HG03139 (cell line): ENCODE results near the gene FBXW12.

Source experiments
- ATAC-seq: cut with Tn5 transposase; IDR thresholded peaks from one replicate; pipeline ENCODE4 v1.9.1; 2021; ENCODE audit not compliant: unreplicated experiment

The FBXW12 gene

DNA sequence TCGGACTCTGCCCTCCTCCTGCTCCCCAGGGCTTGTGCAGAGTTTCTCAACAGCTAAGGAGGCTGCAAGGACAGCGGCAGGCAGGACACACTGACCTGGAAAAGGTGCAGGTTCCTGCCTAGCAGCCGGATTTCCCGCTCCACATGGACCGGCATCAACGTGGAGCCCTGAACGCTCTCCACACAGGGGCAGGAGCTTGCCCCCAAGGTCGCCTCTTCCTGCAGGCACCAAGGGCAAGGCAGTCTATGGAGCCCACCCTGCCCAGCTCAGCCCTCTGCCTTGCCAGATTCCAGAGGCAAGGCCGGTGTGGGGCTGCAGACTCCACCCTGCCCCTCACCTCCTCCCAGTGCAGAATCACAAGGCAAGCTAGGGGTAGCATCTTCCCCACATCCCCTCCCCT lies 47.1 kb downstream of the FBXW12 start:
- ATAC-seq, result no peak

DNA sequence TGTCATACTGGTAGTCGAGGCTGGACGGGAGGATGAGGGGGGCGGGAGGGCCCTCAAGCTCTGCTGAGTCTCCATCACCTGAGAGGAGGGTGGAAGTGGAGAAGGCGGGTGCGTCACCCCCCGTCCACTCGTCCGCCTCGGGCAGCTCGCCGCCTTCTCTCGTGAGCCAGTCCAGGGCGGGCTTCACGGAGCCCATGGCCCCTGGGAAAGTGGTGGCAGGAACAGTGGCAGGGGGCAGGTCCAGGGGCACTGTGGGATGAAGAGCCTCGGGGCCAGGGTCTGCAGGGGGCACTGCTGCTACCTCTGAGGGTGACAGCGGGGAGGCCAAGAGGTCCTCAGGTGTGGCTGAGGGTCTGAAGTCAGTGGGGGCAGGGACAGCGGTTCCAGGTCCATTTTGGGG lies 47.6 kb downstream of the FBXW12 start:
- no peak for ATAC-seq

DNA sequence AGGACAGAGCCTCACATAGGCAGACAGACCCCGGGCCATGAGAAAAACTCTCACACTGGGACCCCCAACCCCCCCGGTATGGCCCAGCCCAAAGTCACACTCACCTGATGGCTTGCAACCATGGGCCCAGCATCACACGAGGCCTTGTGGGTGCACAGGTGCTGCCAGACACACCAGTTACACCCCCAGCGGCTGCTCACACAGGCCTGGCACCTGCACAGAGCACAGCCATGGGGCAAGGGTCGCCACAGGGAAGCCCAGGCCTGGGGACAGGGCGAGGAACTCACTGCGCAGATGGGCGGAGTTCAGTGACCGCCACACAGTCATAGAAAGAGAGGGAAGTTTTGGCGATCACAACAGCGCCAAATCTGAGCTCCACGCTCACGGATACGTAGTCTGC lies 48.5 kb downstream of the FBXW12 start:
- ATAC-seq, result no peak

DNA sequence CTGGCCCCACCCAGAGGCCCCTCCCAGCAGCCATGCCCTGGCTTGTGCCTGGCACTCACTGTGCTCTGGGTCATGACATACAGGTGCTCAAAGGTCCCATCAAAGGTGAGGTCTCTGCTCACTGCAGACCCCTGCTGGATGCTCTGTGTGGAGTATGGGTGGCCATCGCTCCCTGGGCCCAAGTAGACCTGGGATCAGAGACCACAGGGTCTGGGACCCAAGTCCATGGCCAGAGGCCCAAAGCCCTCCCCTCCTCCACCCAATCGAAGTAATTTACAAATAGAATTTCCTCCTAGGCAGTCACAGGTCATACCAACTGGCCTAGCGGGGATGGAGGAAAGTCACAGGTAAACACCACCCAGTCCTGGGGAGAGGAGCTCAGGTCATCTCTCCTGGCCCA lies 50.3 kb downstream of the FBXW12 start:
- no peak for ATAC-seq

DNA sequence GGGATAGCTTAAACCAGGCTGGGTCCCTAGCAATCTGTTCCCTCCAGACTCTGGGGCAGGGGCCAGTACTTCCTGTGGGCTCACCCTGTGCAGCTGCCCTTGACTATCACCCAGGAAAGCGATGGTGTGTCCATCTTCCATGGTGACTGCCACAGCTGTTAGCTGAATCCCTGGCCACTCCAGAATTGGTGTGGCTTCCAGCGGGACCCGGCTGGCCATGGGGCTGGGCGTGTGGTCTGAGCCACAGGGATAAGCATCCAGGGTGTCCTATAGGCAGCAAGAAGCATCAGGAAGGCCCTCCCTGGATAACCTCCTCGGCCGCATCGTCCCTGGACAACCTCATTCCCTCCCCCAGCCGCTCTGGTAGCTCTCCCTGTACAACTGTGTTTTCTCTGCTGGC lies 50.7 kb downstream of the FBXW12 start:
- ATAC-seq, result no peak

DNA sequence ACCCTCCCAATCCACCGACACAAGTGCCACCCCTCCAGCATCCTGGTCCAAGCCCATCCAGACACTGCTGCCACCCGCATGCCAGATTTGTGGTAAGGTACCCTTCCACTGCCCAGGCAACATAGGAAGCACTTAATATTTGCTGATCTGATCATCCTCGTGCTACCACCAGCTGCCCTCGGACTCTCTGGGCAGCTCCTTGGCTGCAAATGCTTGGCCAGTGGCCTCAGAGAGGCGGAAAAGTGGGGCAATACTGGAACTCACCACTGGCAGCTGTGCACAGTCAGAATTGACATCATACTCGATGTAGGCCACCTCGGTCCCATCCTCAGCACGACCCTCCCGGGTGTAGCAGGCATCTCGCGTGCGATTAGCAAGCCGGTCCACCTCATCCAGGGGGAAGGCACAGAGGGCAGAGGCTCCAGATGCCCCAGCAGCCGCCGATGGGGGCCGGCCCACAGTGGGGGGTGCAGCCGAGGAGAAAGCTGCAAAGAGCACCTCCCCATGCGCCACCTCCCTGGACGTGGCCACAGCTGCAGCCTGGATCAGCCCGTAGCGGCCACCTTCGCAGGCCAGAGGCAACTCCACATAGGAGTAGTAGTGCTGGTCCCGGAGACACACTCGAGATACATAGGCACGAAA lies 51.3 kb downstream of the FBXW12 start:
- ATAC-seq, result no peak

DNA sequence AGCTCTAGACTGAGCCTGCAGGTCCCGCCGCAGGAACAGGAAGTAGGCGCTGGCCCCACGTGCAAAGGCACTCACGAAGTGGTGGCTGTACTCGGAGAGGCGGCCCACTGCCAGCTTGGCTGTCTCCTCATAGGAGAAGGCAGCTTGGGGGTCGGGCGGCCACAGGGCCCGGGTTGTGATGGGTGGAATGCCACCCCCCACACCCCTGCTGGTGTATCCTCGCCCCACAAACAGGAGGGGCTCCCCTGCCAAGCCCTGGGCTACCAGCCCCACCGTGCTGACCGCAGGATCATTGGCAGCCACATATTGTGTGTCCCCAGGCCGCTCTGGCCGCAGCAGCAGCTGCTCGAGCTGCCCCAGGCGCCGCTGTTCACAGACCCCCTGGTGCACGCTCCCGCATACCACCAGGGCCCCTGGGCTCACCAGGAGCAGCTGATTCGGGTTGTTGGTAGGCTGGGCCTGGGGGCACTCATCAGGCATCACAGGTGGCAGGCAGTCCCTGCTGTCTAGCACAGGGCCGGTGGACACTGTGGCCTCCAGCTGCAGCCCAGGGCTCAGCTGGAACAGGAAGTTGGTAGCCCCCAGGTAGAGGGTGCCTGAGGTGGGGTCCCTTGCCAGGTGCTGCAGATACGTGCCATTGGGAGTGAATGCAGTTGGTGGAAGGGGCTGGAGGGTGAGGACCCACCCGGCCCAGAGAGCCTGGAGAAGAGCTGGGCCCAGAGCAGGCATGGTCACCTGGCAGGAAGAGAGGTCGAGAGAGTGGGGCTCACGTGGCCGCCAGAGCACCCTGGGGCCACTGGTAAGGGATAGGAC lies 52.1 kb downstream of the FBXW12 start:
- ATAC-seq, result no peak

DNA sequence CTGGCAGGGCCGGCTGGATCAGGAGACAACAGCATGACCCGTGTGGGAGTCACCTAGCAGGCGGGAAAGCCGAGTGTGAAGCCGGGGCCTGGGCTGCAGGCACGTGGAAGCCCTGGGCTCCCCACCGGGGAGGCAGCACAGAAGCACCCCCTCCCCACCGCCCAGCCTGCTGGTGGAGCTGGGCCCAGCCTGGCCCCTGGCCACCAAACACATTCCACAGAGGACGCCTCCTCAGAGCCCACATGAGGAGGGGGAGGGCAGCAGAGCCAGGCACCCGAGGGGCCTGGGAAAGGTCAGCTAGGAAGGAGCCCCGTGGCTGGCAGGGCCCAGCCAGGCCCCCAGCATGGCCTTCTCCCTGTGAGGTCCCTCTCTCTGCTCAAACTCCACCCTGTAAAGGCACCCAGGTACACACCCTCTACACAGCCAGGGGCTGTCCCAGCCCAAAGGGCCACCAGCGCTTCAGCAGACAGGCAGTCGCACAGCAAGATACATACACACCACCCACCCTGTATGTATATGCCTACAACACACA lies 53.3 kb downstream of the FBXW12 start:
- no peak for ATAC-seq

DNA sequence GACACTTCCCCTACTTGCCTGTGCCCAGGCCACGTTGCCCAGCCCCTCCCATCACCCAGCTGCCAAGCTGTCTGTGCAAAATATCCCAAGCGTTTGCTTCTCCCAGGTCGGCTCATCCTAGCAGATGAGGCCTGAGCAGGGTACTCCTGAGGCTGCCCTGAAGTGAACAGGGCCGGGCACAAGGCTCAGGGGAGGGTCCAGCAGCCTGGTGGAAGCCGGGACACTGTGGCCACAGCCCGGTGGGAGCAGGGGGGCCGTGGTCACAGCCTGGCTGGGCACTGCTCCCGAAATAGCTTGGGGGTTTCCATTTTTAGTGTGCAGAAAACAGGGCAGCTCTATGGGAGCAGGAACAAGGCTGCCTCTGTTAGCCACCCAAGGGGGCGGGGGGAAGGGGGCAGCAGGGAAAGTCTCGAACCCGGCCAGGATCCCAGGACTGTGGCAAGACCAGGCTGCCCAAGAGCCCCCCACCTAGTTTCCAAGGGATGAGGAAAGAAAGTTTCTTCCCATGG lies 54.4 kb downstream of the FBXW12 start:
- ATAC-seq, result no peak

DNA sequence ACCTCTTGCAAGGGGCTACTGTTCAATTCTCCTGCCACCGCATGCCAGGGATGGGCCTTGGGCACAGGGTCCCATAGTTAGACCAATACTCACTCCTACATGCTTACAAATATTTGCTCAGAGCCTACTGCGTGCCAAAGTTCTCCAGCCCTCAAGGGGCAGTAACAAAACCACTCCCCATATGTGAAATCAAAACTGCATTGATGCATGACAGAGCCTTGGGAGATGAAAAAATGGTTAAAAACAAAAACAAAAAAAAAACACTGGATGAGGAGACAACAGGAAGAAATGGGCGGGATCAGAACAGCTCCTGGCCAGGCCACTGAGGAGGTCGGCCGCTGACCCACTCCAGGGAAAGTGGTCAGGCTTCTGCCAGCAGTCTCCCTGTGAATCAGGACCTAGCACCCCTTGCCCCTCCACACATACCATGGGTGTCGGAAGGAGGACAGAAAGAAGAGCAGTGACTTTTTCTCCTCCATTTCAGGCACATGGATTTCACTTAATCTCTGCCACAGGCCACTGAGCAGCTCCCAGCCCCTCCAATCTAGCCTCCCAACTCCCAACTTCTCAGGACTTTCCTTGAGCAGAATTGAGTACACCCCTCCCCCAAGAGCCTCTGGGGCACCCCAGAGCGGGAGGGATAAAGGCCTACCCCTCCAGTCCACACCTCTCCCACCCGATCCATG lies 55.1 kb downstream of the FBXW12 start:
- ATAC-seq, result no peak

DNA sequence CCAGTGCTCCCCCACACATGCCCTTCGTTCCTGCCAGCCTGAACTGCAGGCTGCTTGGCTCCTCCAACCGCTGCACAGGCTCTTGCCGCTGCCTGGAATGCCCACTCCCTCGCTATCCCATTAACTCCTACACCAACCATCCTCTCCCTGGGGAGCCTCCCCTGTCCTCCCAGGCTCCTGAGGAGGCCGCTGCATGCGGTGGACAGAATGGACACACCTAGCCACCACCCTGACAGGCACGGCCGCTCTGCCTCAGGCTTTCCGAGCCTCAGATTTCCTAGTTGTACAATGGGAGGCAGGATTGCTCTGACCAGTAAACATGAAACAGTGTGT lies 55.6 kb downstream of the FBXW12 start:
- no peak for ATAC-seq

DNA sequence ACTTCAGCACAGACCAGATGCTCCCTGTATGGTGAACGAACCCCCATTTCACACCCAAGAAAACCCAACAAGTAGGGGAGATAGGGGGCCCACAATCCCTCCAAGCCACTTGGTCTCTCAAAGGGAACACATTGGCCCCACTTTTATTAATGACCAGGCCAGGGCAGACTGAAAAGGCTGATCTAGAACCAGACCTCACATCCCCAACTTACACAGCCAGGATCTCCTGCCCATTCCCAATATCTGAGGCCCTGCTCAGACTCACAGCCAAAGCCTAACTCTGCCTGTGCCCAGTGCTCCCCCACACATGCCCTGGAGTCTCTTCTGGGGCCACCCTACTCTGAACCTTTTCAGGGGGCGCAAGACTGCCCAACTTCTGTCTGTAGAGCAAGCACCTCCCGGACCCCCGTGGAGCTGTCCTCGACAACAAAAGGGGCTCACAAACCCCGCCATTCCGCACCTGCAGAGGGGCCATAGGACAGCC lies 56.1 kb downstream of the FBXW12 start:
- ATAC-seq, result no peak

DNA sequence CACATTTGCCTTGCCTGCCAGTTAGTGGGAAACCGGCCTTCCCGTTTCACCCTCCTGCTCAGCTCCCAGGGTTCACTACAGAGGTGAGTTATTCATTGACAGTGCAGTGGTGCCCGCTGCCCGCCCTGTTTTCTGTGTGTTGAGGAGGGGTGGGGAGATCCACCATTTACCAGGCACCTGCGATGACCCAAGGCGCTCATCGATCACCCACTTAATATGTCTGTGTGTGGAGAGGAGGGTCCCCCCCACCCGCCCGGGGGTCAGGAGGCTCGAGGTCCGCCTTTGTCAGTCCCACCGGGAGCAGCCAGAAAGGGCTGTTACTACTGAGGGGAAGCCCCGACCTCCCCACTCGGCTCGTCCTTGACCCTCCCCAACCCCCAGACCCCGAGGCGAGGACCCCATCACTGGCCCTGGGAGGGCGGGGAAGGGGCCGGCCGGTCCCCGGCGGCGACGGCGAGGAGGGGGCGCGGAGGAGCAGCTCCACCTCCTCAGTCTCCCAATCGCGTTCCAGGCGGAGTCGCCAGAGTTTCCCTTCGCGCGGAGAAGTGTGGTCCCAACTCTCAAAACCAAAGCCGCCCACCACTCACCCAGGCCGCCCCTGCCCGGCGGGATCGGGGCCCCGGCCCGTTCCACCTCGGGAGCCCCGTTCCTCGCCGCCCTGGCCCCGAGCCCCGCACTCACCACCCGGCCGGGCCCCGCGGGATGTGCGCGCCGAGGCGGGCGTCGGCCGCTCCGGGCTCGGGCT lies 56.7 kb downstream of the FBXW12 start:
- no peak for ATAC-seq

DNA sequence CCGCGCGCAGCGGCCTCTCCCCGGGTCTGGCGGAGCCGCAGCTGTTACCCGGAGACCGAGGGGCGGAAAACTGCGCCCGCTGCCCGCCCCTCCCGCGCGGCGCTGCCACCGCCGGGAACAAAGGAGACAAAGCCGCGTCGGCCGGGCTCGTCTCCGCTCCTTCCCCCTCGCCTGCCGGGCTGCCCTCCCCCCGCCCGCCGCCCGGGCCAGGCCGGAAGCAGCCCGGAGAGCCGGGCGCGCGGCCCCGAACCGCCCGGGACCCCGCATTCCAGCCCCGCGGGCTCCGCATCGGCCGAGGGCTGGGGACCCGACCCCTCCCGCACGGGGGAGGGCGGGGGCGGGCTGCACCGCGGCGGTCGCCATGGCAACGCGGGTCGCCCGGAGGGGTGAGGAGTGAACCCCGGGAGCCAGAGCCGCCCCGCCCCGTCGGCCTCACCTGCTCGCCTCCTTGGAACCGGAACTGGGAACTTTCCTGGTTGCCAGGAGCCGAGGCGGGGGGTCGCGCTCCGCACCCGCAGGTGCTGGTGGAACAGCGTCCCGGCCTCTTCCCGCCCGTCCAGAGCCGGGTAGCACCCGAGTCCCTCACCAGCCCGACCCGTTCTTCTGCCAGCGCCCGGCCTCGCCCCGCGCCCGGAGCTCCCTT lies 57.4 kb downstream of the FBXW12 start:
- ATAC-seq, result no peak

DNA sequence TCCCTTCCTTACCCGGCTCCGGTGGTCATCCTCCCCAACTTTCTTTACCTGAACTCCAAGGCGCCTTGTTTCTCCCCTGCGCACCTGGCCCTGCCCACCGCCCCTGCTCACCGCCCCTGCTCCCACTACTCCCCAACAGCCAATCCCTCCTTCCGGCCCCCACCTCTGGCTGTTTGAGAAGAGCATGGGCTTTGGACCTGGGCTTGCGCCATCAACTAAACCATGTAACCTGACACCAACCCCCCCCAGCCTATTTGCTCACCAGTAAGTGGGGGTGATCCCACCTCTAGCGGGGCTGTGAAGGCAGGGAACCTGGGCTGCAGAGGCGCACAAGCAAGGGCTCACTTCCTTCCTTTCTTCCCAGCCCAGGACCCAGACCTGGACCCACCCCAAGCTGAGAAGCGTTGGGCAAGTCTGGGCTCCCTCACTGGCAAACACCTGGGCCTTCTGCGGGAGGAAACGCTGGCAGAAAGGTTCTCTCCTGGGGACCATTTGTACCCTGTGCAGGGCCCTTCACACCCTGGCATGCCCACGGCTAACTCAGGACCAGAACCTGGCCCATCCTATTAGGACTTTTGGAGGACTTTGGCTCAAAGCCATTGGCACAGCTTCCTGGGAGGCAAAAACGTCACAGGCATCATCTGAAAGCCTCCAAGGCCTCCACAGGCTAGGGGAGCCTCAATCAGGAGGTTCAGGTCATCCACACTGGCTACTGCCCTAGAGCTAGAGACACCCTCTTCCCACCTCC lies 58.1 kb downstream of the FBXW12 start, which contains the start of gene PLXNB1:
PLXNB1 (minus strand) TSS at position 127 of the 748 bp plus-strand sequence. CDS start 5,475 bp downstream, outside the sequence.
- ATAC-seq, result no peak

DNA sequence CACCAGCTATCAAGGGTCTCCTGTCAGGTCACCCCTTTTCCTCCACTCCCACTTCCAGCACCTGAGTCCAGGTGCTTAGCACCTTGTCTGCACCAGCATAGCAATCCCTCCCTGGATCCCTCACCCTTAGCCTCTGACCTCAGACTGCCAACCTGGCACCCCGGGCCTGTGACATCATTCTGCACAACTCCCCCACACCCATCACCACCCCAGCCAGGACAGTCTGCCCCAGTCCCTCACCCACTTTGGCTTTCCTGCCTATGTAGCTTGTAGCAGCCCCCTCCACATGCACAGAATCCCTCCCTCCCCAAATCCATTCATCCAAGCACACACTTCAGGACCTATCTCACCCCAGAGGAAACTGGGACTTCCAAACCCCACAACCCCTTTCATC lies 58.7 kb downstream of the FBXW12 start:
- no peak for ATAC-seq

DNA sequence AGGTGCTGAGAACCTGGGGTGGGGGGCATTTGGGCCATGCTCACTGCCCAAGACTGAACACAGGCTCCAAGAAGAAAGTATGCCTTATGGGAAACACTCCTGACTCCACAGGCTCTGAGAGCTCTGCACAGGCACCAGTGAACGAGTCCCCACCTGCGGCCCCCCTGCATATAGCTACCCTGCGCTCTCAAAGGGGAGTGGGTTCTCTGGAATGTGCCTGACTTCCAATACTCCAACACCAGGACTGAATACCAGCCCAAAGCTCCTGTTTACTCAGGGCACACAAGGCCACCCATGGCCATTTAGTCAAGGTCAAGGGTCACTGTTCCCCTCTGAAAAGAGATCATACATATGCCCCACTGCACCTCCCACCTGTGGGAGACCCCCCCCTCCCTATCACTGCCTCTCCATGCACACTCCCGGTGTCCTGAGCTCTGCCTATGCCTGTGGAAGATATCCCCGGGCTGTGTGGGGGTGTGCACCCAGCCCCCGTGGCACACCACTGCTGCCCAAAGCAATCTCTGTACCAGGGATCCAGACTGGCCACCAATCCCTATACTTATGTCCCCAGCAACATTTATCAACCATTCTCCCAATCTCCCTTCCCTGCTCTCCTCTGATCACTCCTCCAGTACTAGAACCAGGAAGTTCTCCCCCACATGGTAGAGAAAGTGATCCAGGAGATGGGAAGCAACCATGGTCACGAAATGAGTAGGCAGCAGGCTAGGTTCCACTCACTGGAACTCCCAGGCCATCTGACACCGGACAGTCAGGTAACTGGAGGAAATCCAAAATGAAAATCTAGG lies 59.4 kb downstream of the FBXW12 start:
- no peak for ATAC-seq

DNA sequence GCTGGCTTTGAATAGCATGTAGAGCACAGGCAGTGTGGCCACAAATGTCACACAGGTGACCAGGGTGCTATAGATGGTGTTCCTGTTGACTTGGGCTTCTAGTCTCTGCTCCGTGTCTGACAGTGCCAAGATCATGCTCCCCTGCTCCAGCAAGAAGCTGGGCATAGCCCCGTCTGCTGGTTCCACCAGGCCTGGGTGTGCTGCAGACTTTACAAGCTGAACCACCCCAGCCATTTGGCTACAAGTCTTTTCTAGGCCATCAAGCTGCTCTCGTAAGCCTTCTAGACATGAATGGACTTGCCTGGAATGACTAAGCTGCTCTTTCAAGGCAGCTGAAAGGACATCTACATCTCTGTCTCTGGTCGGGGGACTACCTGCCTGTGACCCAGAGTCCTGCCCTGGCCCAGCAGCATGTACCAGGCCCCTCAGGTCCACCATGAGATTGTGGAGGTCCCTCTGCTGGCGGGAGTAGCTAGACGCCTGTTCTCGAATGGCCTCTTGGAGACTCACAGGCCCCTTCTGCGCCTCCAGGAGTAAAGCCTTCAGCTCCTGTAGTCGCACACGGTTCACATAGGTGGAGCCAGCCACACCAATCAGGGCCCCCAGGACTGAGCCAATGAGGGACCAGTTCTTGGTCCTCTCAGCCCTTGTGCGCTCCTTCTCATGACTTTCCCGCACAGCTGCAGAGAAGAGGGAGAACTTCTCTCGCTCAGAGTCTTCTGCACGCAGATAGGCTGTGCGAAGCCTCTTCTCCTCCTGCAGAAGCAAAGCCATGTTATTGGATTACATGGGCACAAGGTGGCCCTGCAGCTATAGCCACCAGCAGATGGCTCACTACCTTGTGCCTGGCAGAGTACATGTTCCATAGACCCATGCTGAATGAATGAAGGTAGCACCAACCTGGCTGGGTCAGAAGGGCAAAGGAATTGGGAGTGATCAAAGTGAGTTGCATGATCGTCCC lies 60.7 kb downstream of the FBXW12 start:
- ATAC-seq, result no peak
